LNCaP clone FGC (cell line): ENCODE data around the gene TMEM35B.

Experiments used
- DNase-seq: peaks from one replicate; pipeline ENCODE4 v3.0.0-alpha.2; 2011; ENCODE audit warnings: low read depth
- H3K4me3 ChIP-seq: 2 replicates; pipeline ENCODE4 v1.5.1; 2011; ENCODE audit warnings: mild to moderate bottlenecking, low read depth, low read length, control low read depth
- CTCF ChIP-seq: IDR thresholded peaks from 2 replicates; pipeline ENCODE4 v1.5.1; 2012; ENCODE audit warnings: mild to moderate bottlenecking; ENCODE audit not compliant: control insufficient read depth, insufficient read depth; ENCODE audit errors: extremely low read depth

Gene TMEM35B

GRCh38 chr1:35016406-35016805, 31.3 kb upstream of the TMEM35B start:
- no peak for TF ChIP-seq CTCF
- no peak overlapping the region for H3K4me3 ChIP-seq
- DNase-seq, result no peak

- no peak for DNase-seq
- no peak for TF ChIP-seq CTCF
- H3K4me3 ChIP-seq, result no peak overlapping the region
These were observed 29.3 kb upstream of the TMEM35B start for GRCh38 chr1:35014486-35014885.

GRCh38 chr1:35005711-35006110, 20.6 kb upstream of the TMEM35B start:
- TF ChIP-seq CTCF, result no peak
- H3K4me3 ChIP-seq, result no peak overlapping the region
- no peak for DNase-seq

GRCh38 chr1:35001743-35002142, 16.6 kb upstream of the TMEM35B start:
- TF ChIP-seq CTCF, result no peak
- DNase-seq, result no peak
- no peak overlapping the region for H3K4me3 ChIP-seq

- H3K4me3 ChIP-seq, result no peak overlapping the region
- no peak for DNase-seq
- no peak for TF ChIP-seq CTCF
These were observed 9.7 kb upstream of the TMEM35B start for GRCh38 chr1:34994878-34995277.

GRCh38 chr1:34988581-34988980, 3.4 kb upstream of the TMEM35B start:
- TF ChIP-seq CTCF, result no peak
- no peak overlapping the region for H3K4me3 ChIP-seq
- DNase-seq, result no peak

GRCh38 chr1:34988147-34988546, 3.0 kb upstream of the TMEM35B start:
- DNase-seq, result no peak
- TF ChIP-seq CTCF, result no peak
- H3K4me3 ChIP-seq, result no peak overlapping the region
